ENCODE data around the gene CACTIN.
"Not testable (repeated sequence)": the region's sequence is repeated elsewhere in the genome, so short reads cannot be mapped to it uniquely, and the experiment has no call there.

CACTIN gene

GRCh38 chr19:3591876-3592613 lies 34.5 kb downstream of the CACTIN start:
- no peak for TF ChIP-seq ZNF274 (IDR thresholded peaks at IDR 0.05; ENCODE audit: low read depth, low read length)
- H3K4me3 ChIP-seq (ENCODE audit: low read length): no peak overlapping the region

- TF ChIP-seq ZNF274 (IDR thresholded peaks at IDR 0.05; ENCODE audit: low read depth, low read length): no peak
- no peak overlapping the region for H3K4me3 ChIP-seq (ENCODE audit: low read length)
Measured at GRCh38 chr19:3590991-3591659, 35.5 kb downstream of the CACTIN start.

- TF ChIP-seq ZNF274 (IDR thresholded peaks at IDR 0.05; ENCODE audit: low read depth, low read length): no peak
- no peak overlapping the region for H3K4me3 ChIP-seq (ENCODE audit: low read length)
Measured at GRCh38 chr19:3589949-3590348, 36.6 kb downstream of the CACTIN start.

- no peak overlapping the region for H3K4me3 ChIP-seq (ENCODE audit: low read length)
- no peak for TF ChIP-seq ZNF274 (IDR thresholded peaks at IDR 0.05; ENCODE audit: low read depth, low read length)
Measured at GRCh38 chr19:3589439-3589838, 37.2 kb downstream of the CACTIN start.

GRCh38 chr19:3586707-3587346 lies 39.8 kb downstream of the CACTIN start:
- no peak for TF ChIP-seq ZNF274 (IDR thresholded peaks at IDR 0.05; ENCODE audit: low read depth, low read length)

GRCh38 chr19:3586127-3586626 lies 40.4 kb downstream of the CACTIN start:
- H3K4me3 ChIP-seq (ENCODE audit: low read length): no peak overlapping the region
- no peak for TF ChIP-seq ZNF274 (IDR thresholded peaks at IDR 0.05; ENCODE audit: low read depth, low read length)

More at GRCh38 chr19:3586707-3587346, 39.8 kb downstream of the CACTIN start:
- no peak overlapping the region for H3K4me3 ChIP-seq (ENCODE audit: low read length)

- no peak within 1 kb of the TSS for H3K4me3 ChIP-seq (ENCODE audit: low read length)
- no peak for TF ChIP-seq ZNF274 (IDR thresholded peaks at IDR 0.05; ENCODE audit: low read depth, low read length)
Measured at GRCh38 chr19:3585301-3586126, 41.1 kb downstream of the CACTIN start, which contains the start of gene GIPC3. Gene GIPC3 (plus strand): TSS chr19:3585478. CDS start chr19:3585598, 120 bp downstream.

GRCh38 chr19:3584036-3584802 lies 42.4 kb downstream of the CACTIN start:
- not testable (repeated sequence) for H3K4me3 ChIP-seq (ENCODE audit: low read length)

- H3K4me3 ChIP-seq (ENCODE audit: low read length): not testable (repeated sequence)
Measured at GRCh38 chr19:3581792-3582191, 44.8 kb downstream of the CACTIN start.

GRCh38 chr19:3580156-3580934 lies 46.2 kb downstream of the CACTIN start:
- no peak for TF ChIP-seq ZNF274 (IDR thresholded peaks at IDR 0.05; ENCODE audit: low read depth, low read length)
- no peak overlapping the region for H3K4me3 ChIP-seq (ENCODE audit: low read length)

- no peak for TF ChIP-seq ZNF274 (IDR thresholded peaks at IDR 0.05; ENCODE audit: low read depth, low read length)
- H3K4me3 ChIP-seq (ENCODE audit: low read length): no peak overlapping the region
Measured at GRCh38 chr19:3578390-3578789, 48.2 kb downstream of the CACTIN start.

GRCh38 chr19:3577723-3578344 lies 48.8 kb downstream of the CACTIN start:
- no peak overlapping the region for H3K4me3 ChIP-seq (ENCODE audit: low read length)
- no peak for TF ChIP-seq ZNF274 (IDR thresholded peaks at IDR 0.05; ENCODE audit: low read depth, low read length)
